MCF 10A (cell line): ENCODE data around the gene PPIB. TPM values are rescaled to one million over a fixed set of nuclear protein-coding genes. Genes with fewer than 3 reads are reported as not detected.

Source experiments
- BruUV-seq: library from RNA; stranded (reverse); fragments of 400-500 nt; replicated peaks from 2 replicates; lab custom pipeline; 2021; lab: Mats Ljungman, UMichigan
- CTCF ChIA-PET: fragments of 300-600 bp; sonication (Branson Sonifier 250); formaldehyde crosslinking; extraction: SDS; loops from one replicate; lab custom pipeline; 2021; ENCODE audit warnings: antibody characterized with exemption, inconsistent platforms; lab: Yijun Ruan, JAX
- POLR2A ChIA-PET: fragments of 300-600, 350-650 bp; sonication (Branson Sonifier 250); formaldehyde crosslinking; extraction: SDS; loops from one replicate; lab custom pipeline; 2020; ENCODE audit warnings: antibody characterized with exemption, inconsistent platforms; lab: Yijun Ruan, JAX
- DNase-seq: peaks from one replicate; pipeline ENCODE4 v3.0.0-alpha.2; 2018; ENCODE audit not compliant: unreplicated experiment
- H3K27ac Mint-ChIP-seq: one replicate; pipeline ENCODE4 v1.8.0; 2022; ENCODE audit warnings: mild to moderate bottlenecking, low read depth, mixed read lengths; ENCODE audit not compliant: unreplicated experiment
- H3K27me3 Mint-ChIP-seq: one replicate; pipeline ENCODE4 v1.8.0; 2022; ENCODE audit warnings: mixed read lengths; ENCODE audit not compliant: insufficient read depth, unreplicated experiment
- H3K36me3 Mint-ChIP-seq: one replicate; pipeline ENCODE4 v1.8.0; 2022; ENCODE audit warnings: mild to moderate bottlenecking, moderate library complexity, mixed read lengths; ENCODE audit not compliant: insufficient read depth, unreplicated experiment
- H3K4me1 Mint-ChIP-seq: one replicate; pipeline ENCODE4 v1.8.0; 2022; ENCODE audit warnings: mixed read lengths; ENCODE audit not compliant: insufficient read depth, unreplicated experiment
- H3K4me3 Mint-ChIP-seq: one replicate; pipeline ENCODE4 v1.8.0; 2022; ENCODE audit warnings: mild to moderate bottlenecking, moderate library complexity, mixed read lengths; ENCODE audit not compliant: unreplicated experiment
- H3K9me3 Mint-ChIP-seq: one replicate; pipeline ENCODE4 v1.8.0; 2022; ENCODE audit warnings: mixed read lengths; ENCODE audit not compliant: unreplicated experiment
- CTCF ChIP-seq: fragments of 200-600 bp; IDR thresholded peaks from one replicate; pipeline ENCODE4 v1.8.0; 2022; ENCODE audit warnings: antibody characterized with exemption, mild to moderate bottlenecking; ENCODE audit not compliant: unreplicated experiment
- intact Hi-C: fragments of 100-400 bp; cut with micrococcal nuclease; formaldehyde crosslinking; loops from 2 replicates; pipeline ENCODE4 v1.14.1; 2022
- total RNA-seq: library from RNA; stranded (reverse); gene quantifications from 2 replicates; pipeline ENCODE4 v1.2.3, GENCODE V29; 2022

PPIB gene
- total RNA-seq, 1 experiment from 2014 or later = 874 TPM

- no peak for DNase-seq
- no TSS peak for BruUV-seq
- Mint-ChIP-seq H3K4me1 (no peaks in the 10 kb centered on the region), H3K27ac (no peak overlapping the region), H3K36me3 (peaks cover 96% of the 10 kb centered on the region), H3K4me3 (no peak overlapping the region), H3K9me3 (no peaks in the 10 kb centered on the region), H3K27me3 (no peaks in the 10 kb centered on the region)
- ChIA-PET POLR2A (interaction anchor here (1.3 kb wide), 1 partner anchor 16 kb away, joined by 4 read pairs; no protein-coding TSS in a partner anchor), CTCF (no interaction called here)
- intact Hi-C loops = no loop called here
- TF ChIP-seq CTCF = no peak
Measured at GRCh38 chr15:64127521-64128270, 35.1 kb downstream of the PPIB start.

GRCh38 chr15:64125978-64126377 is 36.8 kb downstream of the PPIB start:
- no peak overlapping the region for H3K27ac Mint-ChIP-seq
- no peaks in the 10 kb centered on the region for H3K9me3 Mint-ChIP-seq
- no peak for TF ChIP-seq CTCF
- H3K27me3 Mint-ChIP-seq = no peaks in the 10 kb centered on the region
- intact Hi-C loops = no loop called here
- H3K36me3 Mint-ChIP-seq = peaks cover 95% of the 10 kb centered on the region
- no peak overlapping the region for H3K4me3 Mint-ChIP-seq
- no TSS peak for BruUV-seq
- ChIA-PET CTCF (interaction anchor here (0.6 to 1.6 kb wide), 3 partner anchors 28 to 526 kb away, joined by 3 to 5 read pairs (median 4); no protein-coding TSS in a partner anchor), POLR2A (no interaction called here)
- DNase-seq = no peak
- no peaks in the 10 kb centered on the region for H3K4me1 Mint-ChIP-seq

GRCh38 chr15:64122936-64123351 is 39.9 kb downstream of the PPIB start:
- no TSS peak for BruUV-seq
- Mint-ChIP-seq H3K27ac (no peak overlapping the region), H3K9me3 (no peaks in the 10 kb centered on the region), H3K36me3 (peaks cover 95% of the 10 kb centered on the region), H3K4me3 (no peak overlapping the region), H3K27me3 (no peaks in the 10 kb centered on the region), H3K4me1 (no peaks in the 10 kb centered on the region)
- ChIA-PET POLR2A (interaction anchor here (0.7 to 2.1 kb wide), 3 partner anchors 10 to 40 kb away, joined by 3 to 8 read pairs (median 3); partner anchors contain the start of gene CIAO2A), CTCF (interaction anchor here (1.2 to 1.4 kb wide), 2 partner anchors 30 to 55 kb away, joined by 4 to 6 read pairs; no protein-coding TSS in a partner anchor)
- DNase-seq = no peak
- TF ChIP-seq CTCF = no peak
- intact Hi-C loops = no loop called here

- CTCF ChIA-PET = interaction anchor here (0.6 to 1.2 kb wide), 2 partner anchors 54 to 295 kb away, joined by 3 to 4 read pairs; no protein-coding TSS in a partner anchor
- POLR2A ChIA-PET = interaction anchor here (0.6 to 2.1 kb wide), 3 partner anchors 10 to 1469 kb away, joined by 3 to 8 read pairs (median 3); partner anchors contain the start of gene CIAO2A
- H3K9me3 Mint-ChIP-seq = no peaks in the 10 kb centered on the region
- no peaks in the 10 kb centered on the region for H3K27me3 Mint-ChIP-seq
- peaks cover 95% of the 10 kb centered on the region for H3K36me3 Mint-ChIP-seq
- intact Hi-C loops = no loop called here
- H3K4me3 Mint-ChIP-seq = no peak overlapping the region
- no TSS peak for BruUV-seq
- no peak for TF ChIP-seq CTCF
- H3K4me1 Mint-ChIP-seq = no peaks in the 10 kb centered on the region
- no peak for DNase-seq
- H3K27ac Mint-ChIP-seq = no peak overlapping the region
Measured at GRCh38 chr15:64122444-64122843, 40.4 kb downstream of the PPIB start.
